Uterus (tissue), 4 donors: ENCODE measurements around the gene AXIN1. TPM values are rescaled to one million over a fixed set of nuclear protein-coding genes. Genes with fewer than 3 reads are reported as not detected.

Experiments used
- DNase-seq, 2 donors: peaks; one replicate each; pipeline ENCODE4 v3.0.0-alpha.2; 2019 to 2020
- H3K27ac ChIP-seq, 2 donors: fragments of 200-600 bp; sonication (generic); 1 replicate in 1 of 2; 2 replicates in 1 of 2; pipeline ENCODE4 v1.5.1; 2016 to 2018
- H3K27me3 ChIP-seq, 2 donors: fragments of 200-600 bp; sonication (generic); one replicate each; pipeline ENCODE4 v1.5.1; 2018 to 2019; ENCODE audit warnings: control low read depth in 1 of 2
- H3K36me3 ChIP-seq, 2 donors: fragments of 200-600 bp; sonication (generic); one replicate each; pipeline ENCODE4 v1.5.1; 2019; ENCODE audit warnings: control low read depth in 1 of 2
- H3K4me1 ChIP-seq, 2 donors: fragments of 200-600 bp; sonication (generic); one replicate each; pipeline ENCODE4 v1.5.1; 2018 to 2019; ENCODE audit warnings: control low read depth in 1 of 2
- H3K4me3 ChIP-seq, 2 donors: fragments of 200-600 bp; sonication (generic); 1 replicate in 1 of 2; 2 replicates in 1 of 2; pipeline ENCODE4 v1.5.1; 2018 to 2019; ENCODE audit warnings: mild to moderate bottlenecking in 1 of 2
- H3K9me3 ChIP-seq, 2 donors: fragments of 200-600 bp; sonication (generic); one replicate each; pipeline ENCODE4 v1.5.1; 2019; ENCODE audit warnings: control low read depth in 1 of 2
- POLR2A ChIP-seq, 2 donors: fragments of 450-650 bp; IDR thresholded peaks; one replicate each; pipeline ENCODE4 v1.6.1; 2016; ENCODE audit warnings: antibody characterized with exemption in 2 of 2, mild to moderate bottlenecking in 1 of 2, moderate library complexity in 1 of 2
- intact Hi-C: fragments of 100-400 bp; cut with DNase I; formaldehyde crosslinking; loops from one replicate; pipeline ENCODE4 v1.15.1; 2023; ENCODE audit warnings: low total_unique reads
- total RNA-seq, 4 donors: library from RNA; depleted of rRNA in 3 of 4; stranded (reverse); fragments of >200 nt in 3 of 4; gene quantifications; one replicate each; pipeline versions ENCODE4 v1.1.0 to v1.2.4, GENCODE V29; 2014 to 2023
- TF ChIP-seq, protein P1 (sequence below), 4 experiments: fragments of 200-600 bp in 2 of 4; fragments of 450-650 bp in 2 of 4; sonication (generic) in 2 of 4; IDR thresholded peaks; one replicate each; pipeline ENCODE4 v1.5.1; 2016 to 2019; ENCODE audit warnings: antibody characterized with exemption in 4 of 4, mild to moderate bottlenecking in 2 of 4, moderate library complexity in 1 of 4
- donor health status: DM: yes; HTN: yes; CAD: no.

The AXIN1 gene
- total RNA-seq, 4 donors from 2014 or later, result 6.2 to 23.6 (median 19.9) TPM

- no peaks in the 10 kb centered on the region for H3K36me3 ChIP-seq
- H3K4me3 ChIP-seq, result no peak overlapping the region
- TF ChIP-seq, protein P1, sequence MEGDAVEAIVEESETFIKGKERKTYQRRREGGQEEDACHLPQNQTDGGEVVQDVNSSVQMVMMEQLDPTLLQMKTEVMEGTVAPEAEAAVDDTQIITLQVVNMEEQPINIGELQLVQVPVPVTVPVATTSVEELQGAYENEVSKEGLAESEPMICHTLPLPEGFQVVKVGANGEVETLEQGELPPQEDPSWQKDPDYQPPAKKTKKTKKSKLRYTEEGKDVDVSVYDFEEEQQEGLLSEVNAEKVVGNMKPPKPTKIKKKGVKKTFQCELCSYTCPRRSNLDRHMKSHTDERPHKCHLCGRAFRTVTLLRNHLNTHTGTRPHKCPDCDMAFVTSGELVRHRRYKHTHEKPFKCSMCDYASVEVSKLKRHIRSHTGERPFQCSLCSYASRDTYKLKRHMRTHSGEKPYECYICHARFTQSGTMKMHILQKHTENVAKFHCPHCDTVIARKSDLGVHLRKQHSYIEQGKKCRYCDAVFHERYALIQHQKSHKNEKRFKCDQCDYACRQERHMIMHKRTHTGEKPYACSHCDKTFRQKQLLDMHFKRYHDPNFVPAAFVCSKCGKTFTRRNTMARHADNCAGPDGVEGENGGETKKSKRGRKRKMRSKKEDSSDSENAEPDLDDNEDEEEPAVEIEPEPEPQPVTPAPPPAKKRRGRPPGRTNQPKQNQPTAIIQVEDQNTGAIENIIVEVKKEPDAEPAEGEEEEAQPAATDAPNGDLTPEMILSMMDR (IDR thresholded peaks at IDR 0.05), result no peak
- no peak for TF ChIP-seq POLR2A (IDR thresholded peaks at IDR 0.05)
- no peak overlapping the region for H3K27ac ChIP-seq
- H3K4me1 ChIP-seq, result peaks cover 4 to 11% of the 10 kb centered on the region in 2 donors
- H3K27me3 ChIP-seq, result no peaks in the 10 kb centered on the region
- H3K9me3 ChIP-seq, result no peaks in the 10 kb centered on the region
- DNase-seq, result no peak
- intact Hi-C loops, result no loop called here
These were observed 14.9 kb upstream of the AXIN1 start for GRCh38 chr16:367333-367903.

DNA sequence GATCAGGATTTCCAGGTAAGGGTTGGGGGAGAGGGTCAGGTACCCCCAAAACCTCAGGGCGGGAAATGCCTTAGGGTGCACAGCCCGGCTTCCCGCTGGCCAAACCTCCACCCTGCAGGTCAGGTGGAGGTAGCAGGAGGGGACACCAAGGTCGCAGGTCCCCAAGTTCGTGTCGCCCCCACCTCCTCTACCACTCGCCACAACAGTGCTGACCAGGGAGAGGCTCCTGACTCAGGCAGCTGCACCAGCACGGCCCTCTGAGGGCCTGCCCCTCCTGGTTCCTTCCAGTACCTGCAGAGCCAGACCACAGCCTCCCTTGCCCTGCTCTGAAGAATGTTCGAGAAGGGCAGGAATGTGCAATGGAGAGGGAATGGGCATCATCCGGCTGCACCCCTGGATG lies 14.0 kb upstream of the AXIN1 start:
- DNase-seq, result no peak
- peaks cover 4 to 11% of the 10 kb centered on the region in 2 donors for H3K4me1 ChIP-seq
- intact Hi-C loops, result no loop called here
- no peak overlapping the region for H3K4me3 ChIP-seq
- H3K36me3 ChIP-seq, result no peaks in the 10 kb centered on the region
- H3K27me3 ChIP-seq, result no peaks in the 10 kb centered on the region
- no peak overlapping the region for H3K27ac ChIP-seq
- H3K9me3 ChIP-seq, result no peaks in the 10 kb centered on the region
- TF ChIP-seq POLR2A (IDR thresholded peaks at IDR 0.05), result no peak
- TF ChIP-seq, protein P1 (IDR thresholded peaks at IDR 0.05), result no peak

GRCh38 chr16:364595-365491 lies 12.3 kb upstream of the AXIN1 start:
- H3K27me3 ChIP-seq, result no peaks in the 10 kb centered on the region
- no peak overlapping the region for H3K4me3 ChIP-seq
- H3K36me3 ChIP-seq, result no peaks in the 10 kb centered on the region
- no peak overlapping the region for H3K27ac ChIP-seq
- no peaks in the 10 kb centered on the region for H3K9me3 ChIP-seq
- intact Hi-C loops, result no loop called here
- TF ChIP-seq POLR2A (IDR thresholded peaks at IDR 0.05), result no peak
- TF ChIP-seq, protein P1 (IDR thresholded peaks at IDR 0.05), result no peak
- DNase-seq, result no peak
- peaks cover 3% of the 10 kb centered on the region in 2 donors for H3K4me1 ChIP-seq

DNA sequence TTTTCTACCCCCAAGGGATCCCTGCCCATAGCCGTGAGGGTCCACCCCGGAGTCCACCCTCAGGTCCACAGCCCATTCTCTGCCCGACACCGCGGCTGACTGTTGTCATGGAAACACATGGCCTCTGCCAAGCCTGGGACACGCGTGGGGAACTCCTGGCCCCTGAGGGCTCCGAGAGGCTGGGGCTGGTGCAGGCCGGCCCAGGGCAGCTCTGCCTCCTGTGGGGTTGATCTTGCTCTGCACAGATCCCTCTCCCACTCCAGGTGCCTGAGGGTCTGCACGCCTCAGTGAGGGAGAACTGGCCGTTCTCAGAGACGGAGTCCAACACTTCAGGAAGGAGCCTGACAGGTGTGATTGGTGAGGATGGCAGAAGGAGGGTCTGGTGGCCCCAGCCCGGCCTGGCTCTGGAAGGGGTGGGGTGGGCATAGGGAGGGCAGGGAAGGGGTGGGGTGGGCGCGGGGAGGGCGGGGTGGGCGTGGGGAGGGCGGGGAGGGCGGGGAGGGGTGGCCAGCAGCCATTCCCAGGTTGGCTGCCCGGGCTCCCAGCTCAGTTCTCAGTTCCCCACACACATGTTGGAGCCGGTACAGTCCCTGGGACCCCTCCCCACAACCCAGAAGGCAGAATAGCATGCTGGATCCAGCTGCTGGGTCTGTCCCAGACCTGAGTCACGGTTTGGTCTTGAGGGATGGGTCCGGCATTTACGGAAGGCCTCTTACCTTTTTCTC lies 11.4 kb upstream of the AXIN1 start:
- no peaks in the 10 kb centered on the region for H3K36me3 ChIP-seq

More for the DNA sequence above, 11.4 kb upstream of the AXIN1 start:
- no peak overlapping the region for H3K4me3 ChIP-seq
- DNase-seq, result no peak
- intact Hi-C loops, result no loop called here
- H3K9me3 ChIP-seq, result no peaks in the 10 kb centered on the region
- no peaks in the 10 kb centered on the region for H3K4me1 ChIP-seq
- no peak overlapping the region for H3K27ac ChIP-seq
- H3K27me3 ChIP-seq, result no peaks in the 10 kb centered on the region
- no peak for TF ChIP-seq POLR2A (IDR thresholded peaks at IDR 0.05)
- TF ChIP-seq, protein P1 (IDR thresholded peaks at IDR 0.05), result no peak
